Prostate gland (tissue), 2 donors: ENCODE data around the gene SMYD1. TPM values are rescaled to one million over a fixed set of nuclear protein-coding genes. Genes with fewer than 3 reads are reported as not detected.

Source experiments
- DNase-seq: peaks from one replicate; pipeline ENCODE4 v3.0.0-alpha.2; 2019; ENCODE audit warnings: low spot score
- H3K27ac ChIP-seq, 2 donors: fragments of 200-600 bp; sonication (generic); 2 replicates each; pipeline ENCODE4 v1.5.1; 2017 to 2019
- H3K27me3 ChIP-seq: fragments of 200-600 bp; sonication (generic); replicated peaks from 2 replicates; pipeline ENCODE4 v1.5.1; 2019; ENCODE audit not compliant: insufficient read depth
- H3K36me3 ChIP-seq, 2 donors: fragments of 200-600 bp; sonication (generic); 1 replicate in 1 of 2; 2 replicates in 1 of 2; pipeline versions ENCODE4 v1.5.1 to v1.8.1; 2017 to 2019
- H3K4me1 ChIP-seq: fragments of 200-600 bp; sonication (generic); replicated peaks from 2 replicates; pipeline ENCODE4 v1.5.1; 2019
- H3K4me3 ChIP-seq, 2 donors: fragments of 200-600 bp; sonication (generic); 2 replicates each; pipeline ENCODE4 v1.5.1; 2017 to 2019
- H3K9me3 ChIP-seq: fragments of 200-600 bp; sonication (generic); 2 replicates; pipeline ENCODE4 v1.5.1; 2017
- CTCF ChIP-seq, 4 experiments: fragments of 200-600 bp in 2 of 4; fragments of 450-650 bp in 2 of 4; sonication (generic) in 2 of 4; IDR thresholded peaks; 1 replicate in 3 of 4; 2 replicates in 1 of 4; pipeline ENCODE4 v1.5.1; 2016 to 2019; ENCODE audit warnings: antibody characterized with exemption in 4 of 4, mild to moderate bottlenecking in 2 of 4, moderate library complexity in 2 of 4
- POLR2A ChIP-seq: fragments of 450-650 bp; IDR thresholded peaks from one replicate; pipeline ENCODE4 v1.6.1; 2016; ENCODE audit warnings: antibody characterized with exemption, mild to moderate bottlenecking
- POLR2AphosphoS5 ChIP-seq: sonication (generic); formaldehyde crosslinking; IDR thresholded peaks from one replicate; pipeline ENCODE4 v1.6.1; 2017; ENCODE audit warnings: antibody characterized with exemption
- WGBS: methylation state at CpG from one replicate; pipeline ENCODE4 v1.1.5; 2018; 5-methylcytosine and 5-hydroxymethylcytosine counted together
- intact Hi-C: fragments of 100-400 bp; cut with DNase I; formaldehyde crosslinking; loops from one replicate; pipeline ENCODE4 v1.14.2; 2022
- total RNA-seq, 2 donors: library from RNA; depleted of rRNA; stranded (reverse); fragments of >200 nt; gene quantifications; one replicate each; pipeline ENCODE4 v1.1.0, GENCODE V29; 2016

The SMYD1 gene
- total RNA-seq, 2 donors from 2014 or later, result 2.4 to 3.7 TPM

- TF ChIP-seq CTCF (IDR thresholded peaks at IDR 0.05) (no peak), POLR2AphosphoS5 (no peak), POLR2A (no peak)
- H3K4me3 ChIP-seq, result no peak overlapping the region
- H3K36me3 ChIP-seq, result no peaks in the 10 kb centered on the region
- no peaks in the 10 kb centered on the region for H3K9me3 ChIP-seq
- H3K4me1 ChIP-seq, result no peaks in the 10 kb centered on the region
- no peaks in the 10 kb centered on the region for H3K27me3 ChIP-seq
- DNase-seq, result no peak
- WGBS, result 81% methylated on average over 3 of the region's 3 CpGs
- intact Hi-C loops, result no loop called here
- H3K27ac ChIP-seq, result no peak overlapping the region
Observed at GRCh38 chr2:88095022-88095421, 27.4 kb downstream of the SMYD1 start.

GRCh38 chr2:88096708-88097107 lies 29.1 kb downstream of the SMYD1 start:
- TF ChIP-seq CTCF (IDR thresholded peaks at IDR 0.05) (no peak), POLR2AphosphoS5 (no peak), POLR2A (no peak)
- no peak for DNase-seq
- H3K4me1 ChIP-seq, result no peaks in the 10 kb centered on the region
- WGBS, result 66% methylated on average over 5 of the region's 5 CpGs
- intact Hi-C loops, result no loop called here
- no peaks in the 10 kb centered on the region for H3K36me3 ChIP-seq
- no peak overlapping the region for H3K27ac ChIP-seq
- H3K27me3 ChIP-seq, result no peaks in the 10 kb centered on the region
- no peaks in the 10 kb centered on the region for H3K9me3 ChIP-seq
- no peak overlapping the region for H3K4me3 ChIP-seq

- 72% methylated on average over 3 of the region's 3 CpGs for WGBS
- no peak overlapping the region for H3K4me3 ChIP-seq
- no peaks in the 10 kb centered on the region for H3K4me1 ChIP-seq
- intact Hi-C loops, result no loop called here
- no peak for TF ChIP-seq POLR2A
- TF ChIP-seq POLR2AphosphoS5, result no peak
- no peak for TF ChIP-seq CTCF (IDR thresholded peaks at IDR 0.05)
- no peaks in the 10 kb centered on the region for H3K36me3 ChIP-seq
- DNase-seq, result no peak
- H3K9me3 ChIP-seq, result no peaks in the 10 kb centered on the region
- no peaks in the 10 kb centered on the region for H3K27me3 ChIP-seq
- H3K27ac ChIP-seq, result no peak overlapping the region
Observed at GRCh38 chr2:88097192-88097591, 29.6 kb downstream of the SMYD1 start.

- no peak for DNase-seq
- no peaks in the 10 kb centered on the region for H3K36me3 ChIP-seq
- no peaks in the 10 kb centered on the region for H3K4me1 ChIP-seq
- H3K9me3 ChIP-seq, result no peaks in the 10 kb centered on the region
- no peaks in the 10 kb centered on the region for H3K27me3 ChIP-seq
- 76% methylated on average over 4 of the region's 4 CpGs for WGBS
- TF ChIP-seq POLR2A (no peak), CTCF (IDR thresholded peaks at IDR 0.05) (no peak), POLR2AphosphoS5 (no peak)
- H3K27ac ChIP-seq, result no peak overlapping the region
- intact Hi-C loops, result no loop called here
- H3K4me3 ChIP-seq, result no peak overlapping the region
Observed at GRCh38 chr2:88097891-88098557, 30.4 kb downstream of the SMYD1 start.

- no peak overlapping the region for H3K4me3 ChIP-seq
- H3K36me3 ChIP-seq, result no peaks in the 10 kb centered on the region
- no peaks in the 10 kb centered on the region for H3K27me3 ChIP-seq
- H3K9me3 ChIP-seq, result no peaks in the 10 kb centered on the region
- no peaks in the 10 kb centered on the region for H3K4me1 ChIP-seq
- intact Hi-C loops, result no loop called here
- TF ChIP-seq POLR2AphosphoS5 (no peak), CTCF (IDR thresholded peaks at IDR 0.05) (no peak), POLR2A (no peak)
- no peak for DNase-seq
- no peak overlapping the region for H3K27ac ChIP-seq
Observed at GRCh38 chr2:88098558-88098900, 30.9 kb downstream of the SMYD1 start.
